Ascending aorta (tissue), 2 donors: ENCODE data around the gene CLEC16A. TPM values are rescaled to one million over a fixed set of nuclear protein-coding genes. Genes with fewer than 3 reads are reported as not detected.

ENCODE experiments used
- DNase-seq, 2 donors: peaks; one replicate each; pipeline ENCODE4 v3.0.0-alpha.2; 2019; ENCODE audit warnings: low spot score in 2 of 2
- H3K27ac ChIP-seq, 2 donors: fragments of 200-600 bp; sonication (generic); one replicate each; pipeline ENCODE4 v1.5.1; 2016 to 2017; ENCODE audit warnings: mild to moderate bottlenecking in 1 of 2
- H3K27me3 ChIP-seq: fragments of 200-600 bp; sonication (generic); one replicate; pipeline ENCODE4 v1.5.1; 2017
- H3K36me3 ChIP-seq, 2 donors: fragments of 200-600 bp; sonication (generic); one replicate each; pipeline ENCODE4 v1.5.1; 2016
- H3K4me1 ChIP-seq, 2 donors: fragments of 200-600 bp; sonication (generic); one replicate each; pipeline ENCODE4 v1.5.1; 2016 to 2017; ENCODE audit warnings: mild to moderate bottlenecking in 1 of 2
- H3K4me3 ChIP-seq, 2 donors: fragments of 200-600 bp; sonication (generic); one replicate each; pipeline ENCODE4 v1.5.1; 2016 to 2017; ENCODE audit warnings: mild to moderate bottlenecking in 1 of 2
- H3K9me3 ChIP-seq, 2 donors: fragments of 200-600 bp; sonication (generic); one replicate each; pipeline ENCODE4 v1.5.1; 2016
- intact Hi-C: fragments of 100-400 bp; cut with DNase I; formaldehyde crosslinking; loops from one replicate; pipeline ENCODE4 v1.15.1; 2023
- total RNA-seq: library from RNA; depleted of rRNA; stranded (reverse); fragments of >200 nt; gene quantifications from one replicate; pipeline ENCODE4 v1.1.0, GENCODE V29; 2016
- TF ChIP-seq, protein P1 (sequence below), 3 experiments: fragments of 200-600 bp in 2 of 3; fragments of 450-650 bp in 1 of 3; sonication (generic) in 2 of 3; IDR thresholded peaks; one replicate each; pipeline ENCODE4 v1.5.1; 2016 to 2019; ENCODE audit warnings: antibody characterized with exemption in 3 of 3, mild to moderate bottlenecking in 1 of 3, moderate library complexity in 1 of 3

CLEC16A gene
- total RNA-seq, 1 donor from 2014 or later = 16.2 TPM

DNA sequence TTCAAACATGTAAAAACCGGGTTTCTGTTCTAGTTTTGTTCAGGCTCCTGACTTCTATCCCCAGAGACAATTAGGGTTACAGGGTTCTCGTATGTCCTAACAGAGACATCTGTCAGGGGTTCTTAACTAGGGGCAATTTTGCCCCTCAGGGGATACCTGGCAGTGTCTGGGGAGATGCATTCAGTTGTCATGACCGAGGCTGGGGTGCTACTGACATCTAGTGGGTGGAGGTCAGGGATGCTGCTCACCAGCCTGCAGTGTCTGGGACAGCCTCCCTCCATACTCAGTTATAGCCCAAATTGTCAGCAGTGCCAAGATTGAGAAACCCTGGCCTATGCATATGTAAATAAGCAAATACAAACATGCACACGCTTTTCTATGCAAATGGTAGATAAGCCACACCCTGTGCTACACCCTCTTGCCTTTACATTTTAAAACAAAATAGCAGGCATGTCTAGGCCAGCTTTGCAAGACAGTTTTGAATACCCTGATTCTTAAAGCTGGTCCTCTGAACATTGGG, 37.4 kb downstream of the CLEC16A start:
- H3K9me3 ChIP-seq = no peaks in the 10 kb centered on the region
- TF ChIP-seq, protein P1, sequence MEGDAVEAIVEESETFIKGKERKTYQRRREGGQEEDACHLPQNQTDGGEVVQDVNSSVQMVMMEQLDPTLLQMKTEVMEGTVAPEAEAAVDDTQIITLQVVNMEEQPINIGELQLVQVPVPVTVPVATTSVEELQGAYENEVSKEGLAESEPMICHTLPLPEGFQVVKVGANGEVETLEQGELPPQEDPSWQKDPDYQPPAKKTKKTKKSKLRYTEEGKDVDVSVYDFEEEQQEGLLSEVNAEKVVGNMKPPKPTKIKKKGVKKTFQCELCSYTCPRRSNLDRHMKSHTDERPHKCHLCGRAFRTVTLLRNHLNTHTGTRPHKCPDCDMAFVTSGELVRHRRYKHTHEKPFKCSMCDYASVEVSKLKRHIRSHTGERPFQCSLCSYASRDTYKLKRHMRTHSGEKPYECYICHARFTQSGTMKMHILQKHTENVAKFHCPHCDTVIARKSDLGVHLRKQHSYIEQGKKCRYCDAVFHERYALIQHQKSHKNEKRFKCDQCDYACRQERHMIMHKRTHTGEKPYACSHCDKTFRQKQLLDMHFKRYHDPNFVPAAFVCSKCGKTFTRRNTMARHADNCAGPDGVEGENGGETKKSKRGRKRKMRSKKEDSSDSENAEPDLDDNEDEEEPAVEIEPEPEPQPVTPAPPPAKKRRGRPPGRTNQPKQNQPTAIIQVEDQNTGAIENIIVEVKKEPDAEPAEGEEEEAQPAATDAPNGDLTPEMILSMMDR (IDR thresholded peaks at IDR 0.05) = peak in 1 of 3 experiments; percentile 15
- H3K27ac ChIP-seq = no peak overlapping the region
- DNase-seq = no peak
- H3K4me1 ChIP-seq = peaks cover 0 to 14% of the 10 kb centered on the region in 2 donors
- intact Hi-C loops = no loop called here
- H3K36me3 ChIP-seq = peaks cover 0 to 13% of the 10 kb centered on the region in 2 donors
- H3K27me3 ChIP-seq = no peaks in the 10 kb centered on the region
- no peak overlapping the region for H3K4me3 ChIP-seq

DNA sequence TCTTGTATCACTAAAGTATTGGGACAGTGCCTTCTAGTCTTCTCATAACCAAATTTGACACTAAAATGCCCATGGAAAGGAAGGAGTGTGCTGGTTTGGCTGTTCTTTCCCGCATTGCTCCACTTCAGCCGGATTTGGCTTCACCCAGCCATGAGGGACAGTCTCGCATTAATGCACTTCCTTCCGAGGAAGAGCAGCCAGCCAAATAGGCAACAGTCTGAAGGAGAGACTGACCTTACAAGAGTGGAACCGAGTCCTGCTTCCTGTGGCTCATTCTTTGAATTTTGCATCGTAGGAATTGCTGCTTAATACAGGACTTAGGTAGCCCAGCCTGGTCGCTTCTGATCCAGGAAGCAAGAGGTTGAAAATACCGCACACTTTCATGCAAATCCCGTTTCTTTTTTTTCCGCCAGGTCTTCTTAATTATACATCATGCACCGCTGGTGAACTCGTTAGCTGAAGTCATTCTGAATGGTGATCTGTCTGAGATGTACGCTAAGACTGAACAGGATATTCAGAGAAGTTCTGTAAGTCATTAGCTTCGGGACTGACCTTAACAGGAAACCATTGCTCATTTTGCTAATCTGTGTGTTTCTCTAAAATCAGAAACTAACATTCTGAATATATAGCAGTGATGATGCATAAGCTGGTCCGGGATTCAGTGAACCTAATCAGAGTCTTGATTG, 38.2 kb downstream of the CLEC16A start:
- no peak for DNase-seq
- H3K27me3 ChIP-seq = no peaks in the 10 kb centered on the region
- H3K4me1 ChIP-seq = peaks cover 0 to 14% of the 10 kb centered on the region in 2 donors
- H3K4me3 ChIP-seq = no peak overlapping the region
- no peaks in the 10 kb centered on the region for H3K9me3 ChIP-seq
- TF ChIP-seq, protein P1 (IDR thresholded peaks at IDR 0.05) = no peak
- H3K27ac ChIP-seq = no peak overlapping the region
- intact Hi-C loops = no loop called here
- peaks cover 0 to 13% of the 10 kb centered on the region in 2 donors for H3K36me3 ChIP-seq

- H3K27ac ChIP-seq = no peak overlapping the region
- intact Hi-C loops = no loop called here
- peaks cover 0 to 15% of the 10 kb centered on the region in 2 donors for H3K36me3 ChIP-seq
- no peak for DNase-seq
- H3K27me3 ChIP-seq = no peaks in the 10 kb centered on the region
- TF ChIP-seq, protein P1 (IDR thresholded peaks at IDR 0.05) = no peak
- no peaks in the 10 kb centered on the region for H3K9me3 ChIP-seq
- peaks cover 0 to 14% of the 10 kb centered on the region in 2 donors for H3K4me1 ChIP-seq
- H3K4me3 ChIP-seq = no peak overlapping the region
These were observed 38.8 kb downstream of the CLEC16A start for GRCh38 chr16:10983159-10983558.

DNA sequence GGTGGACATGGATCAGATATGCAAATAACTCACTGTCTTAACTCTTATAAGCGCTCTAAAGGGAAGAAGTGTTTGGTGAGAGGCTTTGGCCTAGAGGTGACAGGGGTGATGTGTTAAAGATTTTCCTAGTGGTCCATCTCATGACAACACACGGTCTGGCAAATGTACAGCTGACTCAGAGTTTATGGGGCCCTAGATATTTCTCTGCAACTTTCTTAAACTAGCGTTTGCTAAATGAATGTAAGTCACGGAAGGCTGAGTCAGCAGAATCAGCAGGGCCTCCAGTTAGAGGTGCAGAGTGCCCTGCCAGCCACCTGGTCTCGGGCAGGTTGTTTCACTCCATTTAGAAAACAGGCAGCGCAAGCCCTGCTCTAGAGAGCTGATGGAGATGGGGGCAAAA, 40.1 kb downstream of the CLEC16A start:
- H3K27ac ChIP-seq = no peak overlapping the region
- no peak for DNase-seq
- H3K36me3 ChIP-seq = peaks cover 0 to 21% of the 10 kb centered on the region in 2 donors
- H3K4me3 ChIP-seq = no peak overlapping the region
- H3K4me1 ChIP-seq = peaks cover 0 to 9% of the 10 kb centered on the region in 2 donors
- H3K9me3 ChIP-seq = no peaks in the 10 kb centered on the region
- no peaks in the 10 kb centered on the region for H3K27me3 ChIP-seq
- TF ChIP-seq, protein P1 (IDR thresholded peaks at IDR 0.05) = no peak
- intact Hi-C loops = no loop called here

GRCh38 chr16:10987361-10988163, 43.2 kb downstream of the CLEC16A start:
- Histone ChIP-seq H3K4me3 (no peak overlapping the region), H3K4me1 (no peaks in the 10 kb centered on the region), H3K27ac (no peak overlapping the region), H3K36me3 (peaks cover 0 to 21% of the 10 kb centered on the region in 2 donors), H3K9me3 (no peaks in the 10 kb centered on the region), H3K27me3 (no peaks in the 10 kb centered on the region)
- TF ChIP-seq, protein P1 (IDR thresholded peaks at IDR 0.05) = no peak
- DNase-seq = no peak
- intact Hi-C loops = no loop called here
